ENCODE measurements around the gene TNFRSF14. TPM values are rescaled to one million over a fixed set of nuclear protein-coding genes. Genes with fewer than 3 reads are reported as not detected.

The TNFRSF14 gene
- total and polyA plus RNA-seq, 9 of the 15 experiments (the other 6 are each of a cell fraction or from before 2014, with no cell fraction given), result 0.11 to 2.3 (median 0.68) TPM; not detected in 2

DNA sequence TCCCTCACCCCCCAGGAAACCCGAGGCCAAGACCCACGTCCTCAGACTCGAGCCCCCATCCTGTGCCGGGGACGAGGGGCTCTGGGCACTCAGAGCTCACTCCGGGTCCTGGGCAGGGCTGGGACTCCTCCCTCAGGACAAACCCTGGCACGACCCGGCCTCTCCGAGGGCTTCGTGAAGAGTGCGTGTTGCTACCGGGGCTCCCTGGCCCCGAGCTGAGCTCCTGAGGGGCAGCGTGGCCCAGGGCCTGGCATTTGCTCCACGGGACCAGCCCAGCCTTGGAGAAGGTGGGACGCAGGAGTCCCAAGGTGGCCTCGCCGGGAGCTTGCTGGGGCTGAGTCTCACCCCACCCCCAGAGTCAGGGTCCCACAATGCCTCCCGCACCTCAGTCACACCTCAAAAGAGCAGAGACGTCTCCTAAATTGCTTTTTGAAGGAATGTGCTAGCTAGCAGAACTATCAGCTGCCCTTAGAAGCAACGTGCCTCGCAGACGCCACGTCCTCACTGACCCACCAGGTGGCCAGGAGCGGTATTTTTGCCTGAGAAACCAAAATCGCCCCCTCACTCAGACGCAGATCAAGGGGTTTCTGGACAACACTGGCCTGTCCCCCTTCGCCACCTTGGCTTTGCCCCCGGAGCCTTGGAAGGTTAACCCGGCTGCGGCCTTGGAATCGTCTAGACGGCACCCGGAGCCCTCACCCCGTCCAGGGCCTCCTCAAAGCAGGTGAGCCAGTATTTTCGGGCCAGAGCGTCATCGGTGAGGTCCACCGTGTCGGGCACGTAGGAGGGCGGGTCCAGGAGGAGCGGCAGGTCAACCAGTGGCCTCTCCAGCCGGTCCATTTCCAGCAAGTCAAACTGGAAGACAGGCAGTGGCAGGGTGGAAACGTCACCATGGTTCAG is 41.1 kb upstream of the TNFRSF14 start:
- in situ Hi-C loops (cut with MboI), result no loop called here

More for the DNA sequence above, 41.1 kb upstream of the TNFRSF14 start:
- Histone ChIP-seq H3K9ac (ENCODE audit: insufficient read depth in 1 of 2, low read depth in 2 of 2, low read length in 2 of 2) (no peak overlapping the region), H3K36me3 (ENCODE audit: control insufficient read depth, insufficient read depth, low read length) (peaks cover 97% of the 10 kb centered on the region; the same call in 2 of the 3 replicates), H3K27me3 (ENCODE audit: control insufficient read depth in 2 of 2, insufficient read depth in 2 of 2, low read length in 2 of 2) (no peaks in the 10 kb centered on the region), H3K27ac (ENCODE audit: extremely low read depth, low read depth, low read length) (no peak overlapping the region), H3K9me1 (ENCODE audit: control insufficient read depth, insufficient read depth, low read length) (peaks cover 3% of the 10 kb centered on the region), H3K4me2 (ENCODE audit: insufficient read depth, low read length) (no peak overlapping the region), H3K4me3 (no peak overlapping the region), H3K9me3 (replicated peaks; ENCODE audit: control insufficient read depth, insufficient read depth, low read depth, low read length) (no peaks in the 10 kb centered on the region), H3K4me1 (replicated peaks in 1 of 2; ENCODE audit: control insufficient read depth in 2 of 2, insufficient read depth in 2 of 2, low read length in 2 of 2) (peaks cover 0 to 29% of the 10 kb centered on the region in 2 experiments; a peak in 1 of 5 replicates), H3K79me2 (ENCODE audit: control insufficient read depth, insufficient read depth, low read length) (no peaks in the 10 kb centered on the region), H4K20me1 (replicated peaks; ENCODE audit: control insufficient read depth, insufficient read depth, low read length) (no peaks in the 10 kb centered on the region), H2AFZ (ENCODE audit: low read depth, low read length) (no peak overlapping the region)
- ChIA-PET POLR2A (interaction anchor here (0.7 to 2.6 kb wide), 3 partner anchors 9 to 41 kb away, joined by 3 to 11 read pairs (median 6); partner anchors contain the start of genes PANK4 and TNFRSF14), CTCF (ENCODE audit: low intra/inter-chr PET ratio) (interaction anchor here (0.6 kb wide), 1 partner anchor 27 kb away, joined by 4 read pairs; no protein-coding TSS in a partner anchor)
- WGBS (ENCODE audit: insufficient coverage, low coverage, missing lambda C conversion rate), result 95% methylated on average over 37 of the region's 45 CpGs
- intact Hi-C loops (cut with micrococcal nuclease), result no loop called here
- no peak for DNase-seq (ENCODE audit: extremely low read depth in 1 of 4, low spot score in 3 of 4)
- ATAC-seq, result peak; percentile 17; the same call in 1 of the 3 replicates
- TF ChIP-seq ZNF239 (CRISPR knock-in tag; IDR thresholded peaks at IDR 0.05) (no peak), SREBF1 (IDR thresholded peaks at IDR 0.05; ENCODE audit: borderline replicate concordance, low read depth, low read length) (no peak), HIVEP1 (CRISPR knock-in tag; IDR thresholded peaks at IDR 0.05) (no peak), POLR2A (conservative IDR thresholded peaks at IDR 0.05) (0 out of 2 replicates have a peak, but pooled peaks have one; percentile 11), FIP1L1 (IDR thresholded peaks at IDR 0.05; ENCODE audit: low read depth, low read length, poor library complexity, severe bottlenecking) (peak; percentile 39), POLR2G (IDR thresholded peaks at IDR 0.05; ENCODE audit: low read depth, low read length) (peak; percentile 61), ARNT (IDR thresholded peaks at IDR 0.05) (no peak), NFYB (IDR thresholded peaks at IDR 0.05; ENCODE audit: extremely low read depth, insufficient read length) (no peak), ZNF143 (CRISPR knock-in tag; IDR thresholded peaks at IDR 0.05) (no peak)
- TF ChIP-seq, protein P1, sequence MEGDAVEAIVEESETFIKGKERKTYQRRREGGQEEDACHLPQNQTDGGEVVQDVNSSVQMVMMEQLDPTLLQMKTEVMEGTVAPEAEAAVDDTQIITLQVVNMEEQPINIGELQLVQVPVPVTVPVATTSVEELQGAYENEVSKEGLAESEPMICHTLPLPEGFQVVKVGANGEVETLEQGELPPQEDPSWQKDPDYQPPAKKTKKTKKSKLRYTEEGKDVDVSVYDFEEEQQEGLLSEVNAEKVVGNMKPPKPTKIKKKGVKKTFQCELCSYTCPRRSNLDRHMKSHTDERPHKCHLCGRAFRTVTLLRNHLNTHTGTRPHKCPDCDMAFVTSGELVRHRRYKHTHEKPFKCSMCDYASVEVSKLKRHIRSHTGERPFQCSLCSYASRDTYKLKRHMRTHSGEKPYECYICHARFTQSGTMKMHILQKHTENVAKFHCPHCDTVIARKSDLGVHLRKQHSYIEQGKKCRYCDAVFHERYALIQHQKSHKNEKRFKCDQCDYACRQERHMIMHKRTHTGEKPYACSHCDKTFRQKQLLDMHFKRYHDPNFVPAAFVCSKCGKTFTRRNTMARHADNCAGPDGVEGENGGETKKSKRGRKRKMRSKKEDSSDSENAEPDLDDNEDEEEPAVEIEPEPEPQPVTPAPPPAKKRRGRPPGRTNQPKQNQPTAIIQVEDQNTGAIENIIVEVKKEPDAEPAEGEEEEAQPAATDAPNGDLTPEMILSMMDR (IDR thresholded peaks at IDR 0.05 in 2 of 3, conservative IDR thresholded peaks at IDR 0.05 in 1 of 3; ENCODE audit: insufficient read depth in 2 of 3, low read depth in 1 of 3, low read length in 3 of 3), result peak in 2 of 3 experiments; percentile 24 to 32; a peak in 2 of 6 replicates
- FAIRE-seq, result no peak
- no TSS peak for BruUV-seq (replicated peaks)
